Measurements from ENCODE around the gene LRTM1. TPM values are rescaled to one million over a fixed set of nuclear protein-coding genes. Genes with fewer than 3 reads are reported as not detected.

The LRTM1 gene
- total RNA-seq, result not detected in 2 replicates

DNA sequence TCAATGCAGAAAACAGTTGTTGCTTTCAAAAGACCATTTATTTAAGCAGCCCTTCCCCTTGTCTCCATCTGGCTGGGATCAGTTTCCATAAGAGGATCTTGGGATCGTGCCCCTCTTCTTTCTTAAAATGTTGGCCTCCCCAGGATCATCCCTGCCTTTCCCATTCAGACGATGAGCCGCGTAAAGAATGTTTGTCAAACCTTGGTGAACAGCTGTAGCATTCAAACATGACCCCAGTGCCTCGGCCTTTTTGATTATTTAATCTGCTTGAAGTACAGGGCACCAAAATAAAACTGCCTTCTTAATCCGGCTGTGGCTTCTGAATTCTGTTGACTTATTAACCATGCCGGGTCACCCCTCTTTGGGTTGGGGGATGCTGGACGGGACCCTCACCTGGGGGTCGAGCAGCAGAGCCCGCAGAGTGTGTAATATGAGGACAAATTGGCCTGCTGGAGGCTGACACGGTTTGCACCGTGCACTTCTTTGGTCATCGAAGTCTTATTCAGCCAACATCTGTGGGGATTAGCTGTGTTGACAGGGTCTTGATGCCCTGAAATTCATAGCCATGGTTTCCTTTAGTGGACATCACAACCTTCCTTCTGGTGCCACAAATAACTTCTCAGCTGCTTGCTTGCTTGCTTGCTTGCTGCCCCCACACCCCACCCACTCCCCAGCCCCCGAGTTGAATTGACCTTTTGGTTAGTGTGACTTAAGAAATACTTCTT, at the start of gene LRTM1:
LRTM1 (minus strand) TSS at position 14 of the 725 bp plus-strand sequence. CDS start 148 bp downstream, outside the sequence.
- DNase-seq (ENCODE audit: extremely low read depth, low read depth, low spot score), result no peak

DNA sequence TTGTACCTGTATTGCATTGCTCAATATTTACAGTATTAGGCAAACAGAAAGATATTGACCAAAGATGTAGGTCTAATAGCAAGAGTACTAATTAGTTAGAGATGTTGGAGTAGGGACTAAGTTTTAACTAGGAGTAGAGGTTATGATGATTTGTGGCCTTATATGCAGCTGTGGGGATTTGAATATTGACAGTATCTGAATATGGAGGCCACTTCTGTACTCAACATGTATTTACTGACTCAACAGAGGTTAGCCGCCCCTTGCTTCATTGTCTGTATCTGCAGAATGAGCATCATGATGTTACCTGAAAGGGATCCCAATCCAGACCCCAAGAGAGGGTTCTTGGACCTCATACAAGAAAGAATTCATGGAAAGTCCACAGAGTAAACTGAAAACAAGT, 49.6 kb upstream of the LRTM1 start:
- DNase-seq (ENCODE audit: extremely low read depth, low read depth, low spot score), result no peak

DNA sequence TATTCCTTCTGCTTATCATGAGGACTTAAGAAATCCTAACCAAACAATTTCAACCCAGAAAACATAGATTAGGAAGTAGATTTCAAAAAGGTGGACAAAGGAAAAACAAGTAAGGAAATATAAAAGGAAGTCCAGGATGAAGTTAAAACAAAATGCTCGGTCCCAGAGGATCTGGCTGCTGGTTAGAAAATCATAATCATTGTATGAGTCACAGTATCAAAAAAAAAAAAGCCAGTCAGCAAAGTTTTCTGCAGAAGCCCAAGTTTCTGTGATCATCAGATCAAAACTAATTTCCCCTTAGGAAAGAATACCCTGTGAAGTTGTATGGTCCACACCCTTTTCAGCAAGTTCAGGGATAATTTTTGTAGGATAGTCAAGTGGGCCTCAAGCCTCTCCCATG, 43.0 kb upstream of the LRTM1 start:
- DNase-seq (ENCODE audit: extremely low read depth, low read depth, low spot score), result no peak

DNA sequence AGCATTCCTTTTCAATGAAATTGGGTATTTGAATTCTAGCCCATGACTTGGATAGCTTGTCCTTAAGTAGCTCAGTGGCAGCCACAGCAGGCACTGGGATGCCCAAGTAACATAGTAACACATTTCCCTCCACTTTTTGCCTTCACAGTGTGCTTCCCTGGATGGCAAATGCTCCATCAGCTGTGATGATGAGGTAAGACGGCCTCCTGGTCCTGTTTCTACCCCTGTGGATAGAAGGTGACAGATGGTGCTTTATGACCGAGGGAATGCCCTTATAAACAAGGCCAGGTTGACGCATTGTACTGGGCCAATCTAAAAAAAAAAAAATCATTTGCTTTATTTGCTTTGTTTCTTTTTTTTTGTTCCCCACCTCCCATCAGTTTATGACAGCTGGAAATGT, 41.8 kb upstream of the LRTM1 start:
- no peak for DNase-seq (ENCODE audit: extremely low read depth, low read depth, low spot score)

DNA sequence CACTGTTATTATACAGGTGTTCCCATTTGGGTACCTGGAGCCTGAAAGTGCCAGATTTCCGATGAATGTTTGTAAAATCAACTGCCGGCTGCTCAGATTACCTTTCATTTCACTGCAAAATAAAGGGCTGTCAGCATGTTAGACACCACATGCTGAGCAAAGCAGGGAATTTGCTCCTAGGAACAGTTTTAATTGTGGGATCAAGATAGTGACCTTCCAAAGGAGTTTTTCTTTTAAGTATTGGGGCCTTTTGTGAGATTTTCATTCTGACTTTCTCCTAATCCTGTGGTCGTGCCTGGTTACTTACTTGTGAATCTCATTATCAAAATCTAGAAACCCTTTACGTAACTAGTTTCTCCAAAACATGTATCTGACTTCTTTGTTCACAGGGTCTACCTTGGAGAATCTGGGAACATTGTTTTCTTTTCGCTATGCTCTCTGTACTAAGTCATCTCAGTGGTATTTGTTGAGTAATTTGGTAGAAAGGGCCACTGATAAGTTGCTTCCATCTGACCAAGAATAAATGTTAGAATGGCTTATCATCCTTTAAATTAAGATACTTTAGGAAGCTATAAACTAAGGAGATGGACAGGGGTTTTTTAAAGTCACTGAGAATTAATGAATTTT, 40.8 kb upstream of the LRTM1 start:
- DNase-seq (ENCODE audit: extremely low read depth, low read depth, low spot score), result no peak

DNA sequence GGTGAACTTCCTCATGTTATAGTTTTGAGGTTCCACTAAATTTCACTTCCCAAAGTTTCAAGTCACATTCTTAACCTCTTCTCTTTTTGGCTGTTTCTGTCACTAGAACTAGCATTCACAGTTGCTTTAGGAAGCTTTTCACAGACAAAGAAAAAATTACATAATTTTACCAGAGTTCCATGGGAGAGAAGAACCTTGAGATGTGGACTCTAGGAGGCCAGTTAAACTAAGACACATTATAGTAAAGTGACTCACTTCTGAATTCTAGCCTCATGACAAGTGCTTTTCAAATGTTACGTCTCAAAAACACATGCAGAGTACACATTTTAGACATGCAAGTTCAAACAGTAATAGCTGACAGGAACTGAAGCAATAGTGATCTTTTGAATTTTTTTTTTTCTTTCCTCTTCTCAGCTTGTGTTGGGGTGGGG, 39.9 kb upstream of the LRTM1 start:
- DNase-seq (ENCODE audit: extremely low read depth, low read depth, low spot score), result no peak

DNA sequence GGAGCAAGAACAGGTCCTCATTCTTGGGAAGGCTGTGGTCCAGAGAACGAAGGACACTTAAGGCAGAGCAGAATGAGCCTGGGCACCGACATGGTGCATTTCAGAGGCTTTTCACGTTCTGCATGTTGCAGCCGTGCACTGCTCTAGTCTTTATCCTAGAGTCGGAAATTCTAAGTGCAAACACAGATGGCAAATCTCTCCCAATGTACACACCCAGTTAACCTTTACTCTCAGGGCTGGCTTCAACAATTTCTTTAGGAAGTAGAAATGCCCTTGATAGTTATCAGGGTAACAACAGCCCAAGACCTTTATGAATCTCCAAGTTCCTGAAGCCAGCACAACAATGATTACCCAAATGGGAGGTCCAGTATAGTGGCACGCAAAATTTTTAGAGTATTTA, 39.1 kb upstream of the LRTM1 start:
- DNase-seq (ENCODE audit: extremely low read depth, low read depth, low spot score), result no peak

DNA sequence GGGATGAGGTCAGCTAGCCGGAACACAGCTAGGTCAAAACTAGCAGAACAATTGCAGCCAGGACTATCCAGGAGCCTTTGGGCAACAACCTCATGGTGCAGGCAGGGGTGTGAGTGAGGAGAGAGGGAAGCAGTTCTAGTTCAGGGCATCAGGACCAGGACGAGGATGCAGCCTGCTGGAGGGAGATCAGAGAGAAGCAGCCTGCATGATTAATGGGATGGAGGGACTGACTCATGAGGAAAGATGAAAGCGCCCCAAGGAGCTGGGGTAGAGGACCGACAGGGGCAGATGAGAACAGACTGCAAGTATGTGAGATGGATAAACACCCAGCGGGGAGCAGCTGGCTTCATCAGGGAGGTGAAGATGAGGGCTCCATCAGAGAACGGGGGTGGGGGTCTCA, 37.9 kb upstream of the LRTM1 start:
- DNase-seq (ENCODE audit: extremely low read depth, low read depth, low spot score), result no peak

DNA sequence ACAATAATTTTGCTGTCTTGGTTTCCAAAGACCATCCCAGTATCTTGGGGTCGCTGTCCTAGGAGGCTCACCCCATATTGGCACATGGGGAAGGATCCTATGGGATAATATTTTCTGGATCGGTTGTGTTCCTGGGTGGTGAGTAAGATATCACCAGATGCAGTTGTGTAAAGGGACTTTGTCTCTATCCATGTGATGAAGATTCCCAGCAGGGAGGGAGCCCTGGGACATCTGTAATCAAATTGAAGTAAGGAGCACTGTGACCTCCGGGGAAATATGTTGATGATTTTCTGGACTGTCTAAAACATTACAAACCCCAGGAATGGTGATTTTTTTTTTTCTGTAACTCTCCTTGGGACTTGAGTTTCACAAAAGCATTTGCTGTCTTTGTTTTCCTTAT, 36.2 kb upstream of the LRTM1 start:
- DNase-seq (ENCODE audit: extremely low read depth, low read depth, low spot score), result no peak

DNA sequence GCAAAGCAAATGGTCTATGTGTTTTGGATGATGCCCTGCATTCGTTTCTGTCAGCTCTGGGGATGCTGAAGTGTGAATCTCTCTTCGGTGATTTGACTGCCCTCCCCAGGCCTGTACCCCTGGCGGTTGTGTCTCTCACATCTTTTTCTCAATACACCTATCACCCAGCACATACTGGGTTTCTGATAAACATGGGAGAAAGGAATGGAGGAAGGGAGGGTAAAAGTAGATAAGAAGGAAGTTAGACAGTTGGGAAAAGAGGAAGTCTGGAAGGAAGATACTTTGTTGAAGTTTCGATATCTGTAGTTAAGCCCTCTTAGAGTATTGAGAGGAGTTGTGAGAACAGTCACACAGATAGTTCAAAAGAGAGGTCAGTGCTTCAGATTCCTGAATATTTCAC, 35.8 kb upstream of the LRTM1 start:
- no peak for DNase-seq (ENCODE audit: extremely low read depth, low read depth, low spot score)

DNA sequence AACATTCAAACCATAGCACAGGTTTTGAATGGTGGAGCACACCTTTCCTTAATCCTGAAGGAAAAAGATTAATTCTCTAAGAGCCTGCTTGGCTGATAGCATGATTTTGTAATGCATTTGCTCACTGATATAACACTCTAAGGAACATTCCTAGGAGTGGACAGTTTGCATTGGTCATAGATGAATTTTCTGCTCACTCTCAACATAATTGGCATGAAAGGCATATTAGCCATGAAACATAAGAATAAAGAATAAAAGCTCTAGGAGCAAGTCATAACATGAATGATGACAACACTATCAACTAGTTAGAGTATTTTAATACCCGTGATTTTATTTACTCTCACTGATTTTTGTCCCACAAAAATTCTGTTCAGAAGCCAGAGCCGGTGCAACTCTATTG, 34.3 kb upstream of the LRTM1 start:
- DNase-seq (ENCODE audit: extremely low read depth, low read depth, low spot score), result no peak

DNA sequence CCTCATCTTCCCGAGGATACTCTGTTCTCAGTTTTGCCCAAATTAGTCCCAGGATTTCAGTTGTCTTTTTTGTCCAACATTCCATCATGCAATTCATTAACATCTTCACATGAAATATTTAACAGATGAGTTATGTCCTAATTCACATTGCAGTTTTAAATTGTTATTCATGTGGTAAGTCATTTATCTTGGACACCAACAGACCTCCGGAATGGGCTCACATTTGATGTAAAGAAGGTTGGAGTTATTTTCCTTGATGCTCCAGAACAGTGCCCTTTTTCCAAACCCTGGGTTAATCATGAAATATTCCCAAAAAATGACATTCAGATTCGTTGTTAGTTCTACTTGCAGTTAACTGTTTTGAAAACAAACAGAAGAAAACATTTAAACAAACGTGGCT, 32.8 kb upstream of the LRTM1 start:
- DNase-seq (ENCODE audit: extremely low read depth, low read depth, low spot score), result no peak

DNA sequence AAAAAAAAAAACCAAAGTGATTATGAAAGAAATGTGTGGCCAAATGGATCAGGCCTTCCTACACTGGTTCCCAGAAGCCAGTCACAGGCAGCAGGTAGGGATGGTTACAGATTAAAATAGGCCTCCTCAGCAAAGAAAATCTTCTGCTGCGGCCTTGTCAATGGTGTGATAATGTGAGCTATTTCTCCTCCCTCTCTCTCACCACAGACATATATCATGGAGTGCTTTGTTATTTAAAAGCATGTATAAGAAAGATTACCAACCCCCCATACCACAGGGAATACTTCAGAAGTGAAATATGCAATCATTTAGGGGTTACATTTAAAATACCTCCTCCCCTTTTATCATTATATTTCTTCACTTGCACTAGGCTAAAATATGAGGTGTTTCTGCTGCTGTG, 32.2 kb upstream of the LRTM1 start:
- DNase-seq (ENCODE audit: extremely low read depth, low read depth, low spot score), result no peak

DNA sequence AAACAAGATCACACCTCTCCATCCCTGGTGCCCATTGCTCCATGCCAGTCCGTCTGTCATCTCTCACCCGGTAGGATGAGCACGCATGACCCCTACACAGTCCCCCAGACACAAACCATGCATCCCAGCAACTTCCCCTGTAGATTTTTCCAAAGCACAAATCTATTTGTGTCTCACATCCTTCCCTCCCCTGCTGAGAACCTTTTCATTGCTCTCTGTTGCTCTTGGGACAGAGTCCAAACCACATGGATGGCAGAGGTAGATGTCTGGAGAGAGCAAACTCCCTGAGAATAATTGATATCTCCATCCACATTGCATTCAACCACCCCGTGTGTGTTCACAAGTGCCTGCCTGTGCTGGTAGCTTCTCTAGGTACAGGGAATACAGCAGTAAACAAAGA, 29.9 kb upstream of the LRTM1 start:
- no peak for DNase-seq (ENCODE audit: extremely low read depth, low read depth, low spot score)

DNA sequence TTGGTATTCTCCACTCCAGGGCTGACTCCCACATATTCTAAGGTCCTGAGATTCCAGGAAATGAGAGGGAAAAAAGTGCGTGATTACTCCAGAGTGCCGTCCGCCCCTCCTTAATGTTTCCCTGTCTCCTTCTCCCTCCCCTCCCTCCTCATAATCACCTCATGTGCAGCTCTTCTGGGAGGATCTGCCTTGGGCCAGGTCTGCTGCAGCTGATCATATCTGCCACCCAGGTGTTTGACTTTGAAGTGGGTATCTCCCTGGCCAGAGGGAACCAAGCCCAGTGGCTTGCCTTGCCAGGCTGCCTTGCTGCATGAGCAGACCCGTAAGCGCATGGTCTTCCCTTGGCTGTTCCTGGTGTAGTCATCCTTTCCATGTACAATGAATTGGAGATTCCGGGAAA, 28.1 kb upstream of the LRTM1 start:
- no peak for DNase-seq (ENCODE audit: extremely low read depth, low read depth, low spot score)

DNA sequence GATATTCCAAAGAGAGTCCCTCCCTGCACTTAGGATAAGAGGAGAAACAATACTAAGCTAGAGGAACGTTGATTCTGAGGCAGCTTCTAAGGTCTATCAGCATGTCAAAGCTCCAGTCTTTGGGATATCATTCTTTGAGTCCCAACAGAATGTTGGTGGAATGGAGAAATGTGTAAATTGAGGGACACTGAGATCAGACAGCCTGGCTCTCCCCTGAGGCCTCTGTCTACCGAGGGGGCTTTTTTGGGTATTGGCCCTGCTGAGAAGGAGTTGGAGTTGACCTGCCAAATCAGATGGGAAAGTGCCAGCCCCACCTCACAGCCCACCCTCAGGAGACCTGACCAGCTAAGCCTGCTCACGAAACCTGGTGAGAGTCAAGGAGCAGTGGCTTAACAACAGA, 27.6 kb upstream of the LRTM1 start:
- no peak for DNase-seq (ENCODE audit: extremely low read depth, low read depth, low spot score)

DNA sequence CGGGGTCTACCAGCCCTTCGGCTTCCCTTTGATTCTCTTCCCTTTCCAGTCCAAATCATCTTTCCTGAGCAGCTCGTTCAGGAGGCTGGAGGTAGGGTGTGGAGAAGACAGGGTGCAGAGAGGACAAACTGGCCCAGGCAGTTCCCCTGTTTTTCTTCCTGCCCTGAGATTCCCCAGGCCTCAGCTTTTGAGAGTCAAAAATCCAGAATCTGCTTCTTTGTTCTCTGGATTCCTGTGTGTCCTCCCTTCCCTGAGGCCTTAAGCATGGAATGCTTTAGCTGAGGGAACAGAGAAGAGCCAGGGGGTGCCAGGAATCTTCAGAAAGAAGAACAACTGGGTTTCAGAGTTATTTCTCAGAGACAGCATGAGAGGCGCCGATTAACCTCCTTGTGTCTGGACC, 26.7 kb upstream of the LRTM1 start:
- DNase-seq (ENCODE audit: extremely low read depth, low read depth, low spot score), result no peak

DNA sequence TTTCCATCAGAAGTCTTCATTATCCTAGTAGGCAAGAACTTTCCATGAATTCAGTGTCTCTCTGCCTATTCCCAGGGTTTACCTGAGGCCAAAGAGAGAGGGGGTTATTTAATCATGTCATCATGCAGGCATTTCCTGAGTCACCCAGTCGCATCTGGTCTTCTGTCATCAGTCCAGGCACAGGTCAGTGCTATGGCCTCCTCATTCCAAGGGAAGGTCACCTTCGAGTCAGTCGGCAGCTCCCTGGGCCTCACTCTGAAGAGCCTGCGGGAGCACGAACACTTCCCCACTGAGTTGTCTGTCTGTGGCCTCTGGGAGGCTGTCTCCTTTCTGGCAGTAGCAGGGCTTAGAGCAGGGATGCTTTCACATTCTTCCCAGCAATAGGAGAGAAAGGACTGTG, 26.2 kb upstream of the LRTM1 start:
- no peak for DNase-seq (ENCODE audit: extremely low read depth, low read depth, low spot score)

DNA sequence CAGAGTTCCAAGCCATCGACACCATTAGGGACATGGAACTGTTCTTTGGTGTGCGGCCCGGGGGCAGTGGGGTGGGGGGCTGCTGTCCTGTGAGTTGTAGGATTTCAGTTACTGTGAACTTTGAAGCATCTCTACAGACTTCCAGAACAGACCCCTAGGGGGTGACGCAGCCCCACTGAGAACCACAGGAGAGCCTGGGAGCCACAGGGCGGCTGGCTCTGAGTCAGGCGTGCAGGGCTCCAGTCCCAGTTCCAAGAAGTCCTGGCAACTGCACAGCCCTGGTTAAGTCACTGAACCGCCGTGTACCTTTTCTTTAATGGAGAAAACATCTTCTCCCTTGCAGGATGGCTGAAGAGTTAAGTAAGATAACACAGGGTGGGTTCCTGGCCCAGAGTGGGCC, 23.5 kb upstream of the LRTM1 start:
- no peak for DNase-seq (ENCODE audit: extremely low read depth, low read depth, low spot score)

DNA sequence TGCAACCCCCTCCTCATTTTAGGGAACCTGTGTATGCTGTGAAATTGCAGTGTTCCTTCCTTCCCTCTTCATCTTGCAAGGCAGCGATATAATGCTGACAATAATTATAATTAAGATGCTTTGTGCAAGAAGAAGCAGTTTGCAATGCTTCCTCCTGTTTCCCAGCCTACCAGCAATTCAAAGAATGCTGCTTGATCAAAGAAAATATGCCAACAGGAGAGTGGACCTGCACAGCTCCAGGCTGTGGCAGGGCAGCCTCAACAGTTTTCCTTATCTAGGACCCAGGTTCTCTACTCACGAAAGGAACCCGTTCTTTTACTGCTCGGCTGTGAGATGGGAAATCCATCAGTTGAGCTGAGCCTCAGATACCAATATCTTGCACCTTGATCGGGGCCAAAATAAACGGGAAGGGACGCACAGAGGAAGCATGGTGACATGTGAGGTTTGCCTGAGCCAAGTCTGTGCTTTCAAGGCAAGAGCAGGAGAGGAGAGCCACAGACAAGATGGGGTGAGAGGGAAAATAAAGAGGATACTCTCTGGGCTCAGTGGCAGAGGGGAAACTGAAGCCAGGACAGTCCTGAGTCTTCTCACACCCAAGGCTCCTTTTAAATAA, 22.6 kb upstream of the LRTM1 start:
- DNase-seq (ENCODE audit: extremely low read depth, low read depth, low spot score), result no peak

DNA sequence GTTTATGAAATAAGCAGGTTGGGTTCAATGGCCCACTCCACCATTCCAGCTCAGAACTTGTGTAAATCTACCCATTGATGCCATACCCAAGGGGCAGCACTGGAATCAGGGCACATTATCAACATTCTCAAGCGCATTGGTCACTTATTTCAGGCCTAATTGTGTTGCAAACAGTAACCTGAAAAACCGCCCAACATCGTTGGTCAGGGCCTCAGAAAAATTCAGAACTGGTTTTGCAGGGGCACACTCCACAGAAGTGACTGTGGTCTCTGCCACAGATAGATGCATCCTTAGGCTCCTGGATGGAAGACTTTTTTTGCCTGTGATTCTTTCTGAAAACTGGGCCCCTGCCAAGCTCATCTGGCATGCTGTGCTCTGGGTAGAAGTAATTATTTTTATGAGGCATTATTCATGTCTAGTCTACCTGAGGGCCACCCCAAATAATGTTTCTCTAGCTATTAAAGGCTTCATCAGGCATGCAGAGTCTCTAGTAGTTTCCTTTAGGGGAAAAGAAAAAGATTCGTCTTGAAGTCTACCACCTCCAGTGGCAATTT, 21.7 kb upstream of the LRTM1 start:
- no peak for DNase-seq (ENCODE audit: extremely low read depth, low read depth, low spot score)

All from glomerular endothelial cell (primary cell).